ENCODE data around the gene NXT1. TPM values are rescaled to one million over a fixed set of nuclear protein-coding genes. Genes with fewer than 3 reads are reported as not detected.

NXT1 gene
- polyA plus RNA-seq, 1 of the 3 experiments (the other 2 are of a cell fraction), result 28.2 TPM

GRCh38 chr20:23317081-23317480 lies 33.5 kb upstream of the NXT1 start:
- no peak overlapping the region for H2AFZ ChIP-seq (ENCODE audit: low read depth)
- no peak overlapping the region for H3K4me3 ChIP-seq (ENCODE audit: low read depth in 2 of 2, low read length in 1 of 2)
- no peak overlapping the region for H3K4me2 ChIP-seq
- H3K79me2 ChIP-seq (ENCODE audit: insufficient read depth), result no peaks in the 10 kb centered on the region
- no peaks in the 10 kb centered on the region for H4K20me1 ChIP-seq (ENCODE audit: insufficient read depth)
- peaks cover 72% of the 10 kb centered on the region for H3K27me3 ChIP-seq (ENCODE audit: insufficient read depth)
- ChIA-PET CTCF (no interaction called here), POLR2A (no interaction called here)
- no peak overlapping the region for H3K9ac ChIP-seq
- H3F3A ChIP-seq (replicated peaks; ENCODE audit: insufficient read depth), result no peaks in the 10 kb centered on the region
- no peaks in the 10 kb centered on the region for H3K9me3 ChIP-seq
- no peaks in the 10 kb centered on the region for H3K9me2 ChIP-seq
- WGBS (ENCODE audit: low lambda C conversion rate), result 12% methylated on average over 5 of the region's 5 CpGs
- H3K4me1 ChIP-seq (ENCODE audit: control insufficient read depth in 1 of 2, insufficient read depth in 2 of 2, low read depth in 1 of 2, low read length in 1 of 2), result no peaks in the 10 kb centered on the region
- TF ChIP-seq SMC3 (IDR thresholded peaks at IDR 0.05; ENCODE audit: low read depth, low read length), result no peak
- TF ChIP-seq IRF3 (IDR thresholded peaks at IDR 0.05; ENCODE audit: low read depth, low read length), result no peak
- no peak for TF ChIP-seq SIN3A (IDR thresholded peaks at IDR 0.05; ENCODE audit: borderline replicate concordance, low read depth, low read length)
- DNase-seq, result no peak
- no peak overlapping the region for H3K27ac ChIP-seq (ENCODE audit: low read depth in 2 of 2, low read length in 1 of 2)
- no peaks in the 10 kb centered on the region for H3K36me3 ChIP-seq (replicated peaks in 1 of 2; ENCODE audit: control insufficient read depth in 1 of 2, insufficient read depth in 2 of 2, low read length in 1 of 2)

- H3K36me3 ChIP-seq (replicated peaks in 1 of 2; ENCODE audit: control insufficient read depth in 1 of 2, insufficient read depth in 2 of 2, low read length in 1 of 2), result no peaks in the 10 kb centered on the region
- no peaks in the 10 kb centered on the region for H3F3A ChIP-seq (replicated peaks; ENCODE audit: insufficient read depth)
- TF ChIP-seq GATA2 (CRISPR knock-in tag; IDR thresholded peaks at IDR 0.05), result no peak
- TF ChIP-seq, protein P1, sequence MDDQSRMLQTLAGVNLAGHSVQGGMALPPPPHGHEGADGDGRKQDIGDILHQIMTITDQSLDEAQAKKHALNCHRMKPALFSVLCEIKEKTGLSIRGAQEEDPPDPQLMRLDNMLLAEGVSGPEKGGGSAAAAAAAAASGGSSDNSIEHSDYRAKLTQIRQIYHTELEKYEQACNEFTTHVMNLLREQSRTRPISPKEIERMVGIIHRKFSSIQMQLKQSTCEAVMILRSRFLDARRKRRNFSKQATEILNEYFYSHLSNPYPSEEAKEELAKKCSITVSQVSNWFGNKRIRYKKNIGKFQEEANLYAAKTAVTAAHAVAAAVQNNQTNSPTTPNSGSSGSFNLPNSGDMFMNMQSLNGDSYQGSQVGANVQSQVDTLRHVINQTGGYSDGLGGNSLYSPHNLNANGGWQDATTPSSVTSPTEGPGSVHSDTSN (IDR thresholded peaks at IDR 0.05), result no peak
- no peak for TF ChIP-seq YY1 (IDR thresholded peaks at IDR 0.05; ENCODE audit: low read depth)
- TF ChIP-seq NRF1 (IDR thresholded peaks at IDR 0.05; ENCODE audit: low read depth, low read length), result no peak
- TF ChIP-seq, protein P2, sequence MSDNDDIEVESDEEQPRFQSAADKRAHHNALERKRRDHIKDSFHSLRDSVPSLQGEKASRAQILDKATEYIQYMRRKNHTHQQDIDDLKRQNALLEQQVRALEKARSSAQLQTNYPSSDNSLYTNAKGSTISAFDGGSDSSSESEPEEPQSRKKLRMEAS (IDR thresholded peaks at IDR 0.05; ENCODE audit: low read depth), result no peak
- TF ChIP-seq EP300 (IDR thresholded peaks at IDR 0.05; ENCODE audit: borderline replicate concordance in 1 of 2, low read depth in 1 of 2, low read length in 1 of 2), result no peak
- TF ChIP-seq MXI1 (IDR thresholded peaks at IDR 0.05; ENCODE audit: low read depth, low read length), result no peak
- TF ChIP-seq ELF1 (IDR thresholded peaks at IDR 0.05), result no peak
- TF ChIP-seq RCOR1 (IDR thresholded peaks at IDR 0.05; ENCODE audit: low read length), result no peak
- TF ChIP-seq RAD21 (IDR thresholded peaks at IDR 0.05; ENCODE audit: low read length), result no peak
- no peak for TF ChIP-seq SMC3 (IDR thresholded peaks at IDR 0.05; ENCODE audit: low read depth, low read length)
- no peak for TF ChIP-seq TAF1 (IDR thresholded peaks at IDR 0.05; ENCODE audit: borderline replicate concordance, low read depth, low read length)
- TF ChIP-seq REST (IDR thresholded peaks at IDR 0.05; ENCODE audit: low read depth, low read length), result no peak
- H3K27me3 ChIP-seq (ENCODE audit: insufficient read depth), result peaks cover 77% of the 10 kb centered on the region
- no peak overlapping the region for H3K27ac ChIP-seq (ENCODE audit: low read depth in 2 of 2, low read length in 1 of 2)
- no peaks in the 10 kb centered on the region for H3K79me2 ChIP-seq (ENCODE audit: insufficient read depth)
- DNase-seq, result no peak
- no peaks in the 10 kb centered on the region for H3K9me3 ChIP-seq
- no peaks in the 10 kb centered on the region for H3K4me1 ChIP-seq (ENCODE audit: control insufficient read depth in 1 of 2, insufficient read depth in 2 of 2, low read depth in 1 of 2, low read length in 1 of 2)
- no peak overlapping the region for H2AFZ ChIP-seq (ENCODE audit: low read depth)
- H4K20me1 ChIP-seq (ENCODE audit: insufficient read depth), result no peaks in the 10 kb centered on the region
- ChIA-PET CTCF (no interaction called here), POLR2A (no interaction called here)
- WGBS (ENCODE audit: low lambda C conversion rate), result 9% methylated on average over 5 of the region's 5 CpGs
- no peak overlapping the region for H3K4me2 ChIP-seq
- no peak overlapping the region for H3K9ac ChIP-seq
- H3K4me3 ChIP-seq (ENCODE audit: low read depth in 2 of 2, low read length in 1 of 2), result no peak overlapping the region
- no peaks in the 10 kb centered on the region for H3K9me2 ChIP-seq
Measured at GRCh38 chr20:23318347-23318746, 32.2 kb upstream of the NXT1 start.

Data from SK-N-SH (cell line).